ENCODE results near the gene DDRGK1. TPM values are rescaled to one million over a fixed set of nuclear protein-coding genes. Genes with fewer than 3 reads are reported as not detected.
"Not testable (repeated sequence)": the region's sequence is repeated elsewhere in the genome, so short reads cannot be mapped to it uniquely, and the experiment has no call there.

Gene DDRGK1
- total RNA-seq, 2 donors from 2014 or later: 83.6 to 89.3 TPM

GRCh38 chr20:3221398-3222226, 17.1 kb upstream of the DDRGK1 start:
- H3K27me3 Mint-ChIP-seq (ENCODE audit: low read depth): no peaks in the 10 kb centered on the region
- H3K27ac Mint-ChIP-seq: no peak overlapping the region
- ATAC-seq (replicated peaks in 1 of 2): no peak
- no peak overlapping the region for H3K4me3 Mint-ChIP-seq
- peaks cover 20% of the 10 kb centered on the region for H3K4me1 Mint-ChIP-seq (ENCODE audit: low read depth)
- DNase-seq: no peak
- peaks cover 0 to 15% of the 10 kb centered on the region in 2 donors for H3K36me3 Mint-ChIP-seq (ENCODE audit: insufficient read depth in 2 of 2)
- H3K9me3 Mint-ChIP-seq: no peaks in the 10 kb centered on the region

- Mint-ChIP-seq H3K4me3 (no peak overlapping the region), H3K27ac (no peak overlapping the region), H3K36me3 (ENCODE audit: insufficient read depth in 2 of 2) (peaks cover 4 to 18% of the 10 kb centered on the region in 2 donors), H3K27me3 (ENCODE audit: low read depth) (no peaks in the 10 kb centered on the region), H3K4me1 (ENCODE audit: low read depth) (peaks cover 19% of the 10 kb centered on the region), H3K9me3 (no peaks in the 10 kb centered on the region)
- DNase-seq (peak; percentile 80 to 87), ATAC-seq (replicated peaks in 1 of 2) (peak; percentile 88 to 92)
These were observed 14.0 kb upstream of the DDRGK1 start for GRCh38 chr20:3218307-3218988.

GRCh38 chr20:3215359-3215917, 11.0 kb upstream of the DDRGK1 start:
- peaks cover 20% of the 10 kb centered on the region for H3K4me1 Mint-ChIP-seq (ENCODE audit: low read depth)

GRCh38 chr20:3213226-3213625, 8.7 kb upstream of the DDRGK1 start:
- Mint-ChIP-seq H3K27me3 (ENCODE audit: low read depth) (no peaks in the 10 kb centered on the region), H3K9me3 (no peaks in the 10 kb centered on the region), H3K4me3 (no peak overlapping the region), H3K36me3 (ENCODE audit: insufficient read depth in 2 of 2) (peaks cover 12% of the 10 kb centered on the region in 2 donors), H3K4me1 (ENCODE audit: low read depth) (peaks cover 41% of the 10 kb centered on the region), H3K27ac (no peak overlapping the region)
- no peak for DNase-seq
- ATAC-seq (replicated peaks in 1 of 2): no peak

More at GRCh38 chr20:3215359-3215917, 11.0 kb upstream of the DDRGK1 start:
- not testable (repeated sequence) for H3K4me3 Mint-ChIP-seq; H3K36me3 Mint-ChIP-seq (ENCODE audit: insufficient read depth in 2 of 2); ATAC-seq (replicated peaks in 1 of 2); H3K9me3 Mint-ChIP-seq; H3K27ac Mint-ChIP-seq; H3K27me3 Mint-ChIP-seq (ENCODE audit: low read depth); DNase-seq

- DNase-seq (no peak), ATAC-seq (replicated peaks in 1 of 2) (no peak)
- H3K4me3 Mint-ChIP-seq: peak overlapping the region; percentile 89 to 100
- peak overlapping the region; percentile 92 for H3K27ac Mint-ChIP-seq
- peaks cover 42% of the 10 kb centered on the region for H3K4me1 Mint-ChIP-seq (ENCODE audit: low read depth)
- H3K9me3 Mint-ChIP-seq: no peaks in the 10 kb centered on the region
- peaks cover 12% of the 10 kb centered on the region in 2 donors for H3K36me3 Mint-ChIP-seq (ENCODE audit: insufficient read depth in 2 of 2)
- no peaks in the 10 kb centered on the region for H3K27me3 Mint-ChIP-seq (ENCODE audit: low read depth)
These were observed 5.9 kb upstream of the DDRGK1 start for GRCh38 chr20:3210346-3210745.

GRCh38 chr20:3209946-3210317, 5.5 kb upstream of the DDRGK1 start:
- H3K4me3 Mint-ChIP-seq: peak overlapping the region; percentile 89 to 100
- H3K27ac Mint-ChIP-seq: peak overlapping the region; percentile 92
- peak; percentile 50 to 59 for ATAC-seq (replicated peaks in 1 of 2)
- no peak for DNase-seq
- H3K36me3 Mint-ChIP-seq (ENCODE audit: insufficient read depth in 2 of 2): peaks cover 12% of the 10 kb centered on the region in 2 donors
- peaks cover 44% of the 10 kb centered on the region for H3K4me1 Mint-ChIP-seq (ENCODE audit: low read depth)
- H3K27me3 Mint-ChIP-seq (ENCODE audit: low read depth): no peaks in the 10 kb centered on the region
- no peaks in the 10 kb centered on the region for H3K9me3 Mint-ChIP-seq

GRCh38 chr20:3209257-3209945, 4.9 kb upstream of the DDRGK1 start, which contains the start of gene ITPA:
Gene ITPA (plus strand): TSS chr20:3209498. CDS start chr20:3209552, 54 bp downstream.
- Mint-ChIP-seq H3K9me3 (no peaks in the 10 kb centered on the region), H3K27ac (peak within 1 kb of the TSS; percentile 92), H3K27me3 (ENCODE audit: low read depth) (no peaks in the 10 kb centered on the region), H3K4me1 (ENCODE audit: low read depth) (peaks cover 49% of the 10 kb centered on the region), H3K36me3 (ENCODE audit: insufficient read depth in 2 of 2) (peaks cover 12% of the 10 kb centered on the region in 2 donors), H3K4me3 (peak within 1 kb of the TSS; percentile 89 to 100)
- peak; percentile 64 to 68 for ATAC-seq (replicated peaks in 1 of 2)
- peak; percentile 73 to 75 for DNase-seq

- Mint-ChIP-seq H3K4me1 (ENCODE audit: low read depth) (peaks cover 50% of the 10 kb centered on the region), H3K9me3 (no peaks in the 10 kb centered on the region), H3K27me3 (ENCODE audit: low read depth) (no peaks in the 10 kb centered on the region), H3K4me3 (peak overlapping the region; percentile 89 to 100), H3K36me3 (ENCODE audit: insufficient read depth in 2 of 2) (peaks cover 10% of the 10 kb centered on the region in 2 donors), H3K27ac (peak overlapping the region; percentile 84)
- peak in 1 of 2 donors; percentile 10 for DNase-seq
- ATAC-seq (replicated peaks in 1 of 2): no peak
These were observed 4.3 kb upstream of the DDRGK1 start for GRCh38 chr20:3208786-3209256.

- Mint-ChIP-seq H3K4me3 (peak overlapping the region; percentile 94 to 96), H3K27me3 (ENCODE audit: low read depth) (no peaks in the 10 kb centered on the region), H3K36me3 (ENCODE audit: insufficient read depth in 2 of 2) (peaks cover 5 to 16% of the 10 kb centered on the region in 2 donors), H3K4me1 (ENCODE audit: low read depth) (peaks cover 21% of the 10 kb centered on the region), H3K9me3 (no peaks in the 10 kb centered on the region), H3K27ac (peak overlapping the region; percentile 96)
- ATAC-seq (replicated peaks in 1 of 2) (peak; percentile 16 to 79), DNase-seq (peak; percentile 34 to 73)
These were observed 963 bp downstream of the DDRGK1 start for GRCh38 chr20:3203315-3204123.

- Mint-ChIP-seq H3K36me3 (ENCODE audit: insufficient read depth in 2 of 2) (peaks cover 5 to 16% of the 10 kb centered on the region in 2 donors), H3K9me3 (no peaks in the 10 kb centered on the region), H3K27me3 (ENCODE audit: low read depth) (no peaks in the 10 kb centered on the region), H3K4me1 (ENCODE audit: low read depth) (peaks cover 17% of the 10 kb centered on the region), H3K4me3 (peak overlapping the region; percentile 94 to 96), H3K27ac (peak overlapping the region; percentile 96)
- ATAC-seq (replicated peaks in 1 of 2): no peak
- DNase-seq: no peak
These were observed 1.5 kb downstream of the DDRGK1 start for GRCh38 chr20:3202965-3203314.

GRCh38 chr20:3199976-3200755, 4.3 kb downstream of the DDRGK1 start:
- no peaks in the 10 kb centered on the region for H3K9me3 Mint-ChIP-seq
- H3K4me3 Mint-ChIP-seq: no peak overlapping the region
- peaks cover 12 to 29% of the 10 kb centered on the region in 2 donors for H3K36me3 Mint-ChIP-seq (ENCODE audit: insufficient read depth in 2 of 2)
- H3K27ac Mint-ChIP-seq: no peak overlapping the region
- ATAC-seq (replicated peaks in 1 of 2): no peak
- DNase-seq: no peak
- H3K4me1 Mint-ChIP-seq (ENCODE audit: low read depth): peaks cover 26% of the 10 kb centered on the region
- H3K27me3 Mint-ChIP-seq (ENCODE audit: low read depth): no peaks in the 10 kb centered on the region

Measured in activated T-cell treated with anti-CD3 and anti-CD28 coated beads, Interleukin-2, amount 50 U/mL, for 72 hours (primary cell).